Omental fat pad (tissue), 4 donors: Measurements from ENCODE around the gene SCAPER. TPM values are rescaled to one million over a fixed set of nuclear protein-coding genes. Genes with fewer than 3 reads are reported as not detected.
A peak's percentile ranks its signal among the peaks of the same experiment; 100 is the strongest.

Source experiments
- ATAC-seq: fragments of 150-250 bp; one replicate; pipeline ENCODE4 v1.9.1; 2016; ENCODE audit warnings: mild to moderate bottlenecking, moderate library complexity; ENCODE audit not compliant: low FRiP score
- DNase-seq: peaks from one replicate; pipeline ENCODE4 v3.0.0-alpha.2; 2019; ENCODE audit warnings: low spot score
- CTCF ChIP-seq, 3 donors: fragments of 450-650 bp; IDR thresholded peaks; one replicate each; pipeline ENCODE4 v1.5.1; 2016 to 2017; ENCODE audit warnings: antibody characterized with exemption in 3 of 3, mild to moderate bottlenecking in 3 of 3, moderate library complexity in 2 of 3
- total RNA-seq, 4 donors: library from RNA; depleted of rRNA; stranded (reverse); fragments of >200 nt; gene quantifications; one replicate each; pipeline ENCODE4 v1.1.0, GENCODE V29; 2016

Gene SCAPER
- total RNA-seq: 10 to 100 TPM; 11.2 to 33.4 (median 22.6) TPM

- peak; percentile 72 for DNase-seq
- peak; percentile 95 for ATAC-seq
- no peak for TF ChIP-seq CTCF (IDR thresholded peaks at IDR 0.05)
Measured at GRCh38 chr15:76905013-76905839, at the start of gene SCAPER. Gene SCAPER (minus strand): TSS chr15:76905340. CDS start chr15:76883817, 21,523 bp downstream.

GRCh38 chr15:76954744-76955143 lies 49.6 kb upstream of the SCAPER start:
- no peak for TF ChIP-seq CTCF (IDR thresholded peaks at IDR 0.05)
- no peak for DNase-seq
- no peak for ATAC-seq

- ATAC-seq (no peak), DNase-seq (no peak)
- TF ChIP-seq CTCF (IDR thresholded peaks at IDR 0.05): no peak
Measured at GRCh38 chr15:76953913-76954312, 48.8 kb upstream of the SCAPER start.

- ATAC-seq (no peak), DNase-seq (no peak)
- no peak for TF ChIP-seq CTCF (IDR thresholded peaks at IDR 0.05)
Measured at GRCh38 chr15:76951220-76951619, 46.1 kb upstream of the SCAPER start.

- TF ChIP-seq CTCF (IDR thresholded peaks at IDR 0.05): no peak
- no peak for DNase-seq
- no peak for ATAC-seq
Measured at GRCh38 chr15:76947454-76947853, 42.3 kb upstream of the SCAPER start.

GRCh38 chr15:76945494-76946093 lies 40.5 kb upstream of the SCAPER start:
- no peak for TF ChIP-seq CTCF (IDR thresholded peaks at IDR 0.05)
- no peak for ATAC-seq
- no peak for DNase-seq

- ATAC-seq: no peak
- no peak for DNase-seq
- no peak for TF ChIP-seq CTCF (IDR thresholded peaks at IDR 0.05)
Measured at GRCh38 chr15:76942331-76942730, 37.2 kb upstream of the SCAPER start.
